HL-60 (cell line): ENCODE results near the gene TMEM53.

Source experiments
- DNase-seq, 2 experiments: peaks; one replicate each; pipeline ENCODE4 v3.0.0-alpha.2; 2010 to 2020; ENCODE audit warnings: low read depth in 1 of 2, low spot score in 1 of 2
- H3K27ac ChIP-seq: fragments of 250-450 bp; sonication (Bioruptor Pico); replicated peaks from 2 replicates; pipeline ENCODE4 v1.5.1; 2020; ENCODE audit warnings: mild to moderate bottlenecking, moderate library complexity
- H3K27me3 ChIP-seq: fragments of 250-450 bp; sonication (Bioruptor Pico); 2 replicates; pipeline ENCODE4 v1.5.1; 2021; ENCODE audit warnings: mild to moderate bottlenecking, moderate library complexity; ENCODE audit not compliant: insufficient read depth, poor library complexity, severe bottlenecking
- H3K4me3 ChIP-seq: replicated peaks from 2 replicates; pipeline ENCODE4 v1.5.1; 2011; ENCODE audit warnings: mild to moderate bottlenecking, control low read depth, low read length; ENCODE audit not compliant: insufficient read depth
- CTCF ChIP-seq: IDR thresholded peaks from one replicate; pipeline ENCODE4 v1.5.1; 2011; ENCODE audit warnings: low read length, control low read depth, inconsistent platforms; ENCODE audit not compliant: insufficient read depth
- GABPA ChIP-seq: IDR thresholded peaks from 2 replicates; pipeline ENCODE4 v1.6.1; 2012; ENCODE audit warnings: low read depth
- POLR2AphosphoS5 ChIP-seq: IDR thresholded peaks from 2 replicates; pipeline ENCODE4 v1.6.1; 2012; ENCODE audit warnings: low read depth
- REST ChIP-seq: IDR thresholded peaks from 2 replicates; pipeline ENCODE4 v1.6.1; 2012; ENCODE audit warnings: low read depth; ENCODE audit not compliant: insufficient replicate concordance
- SPI1 ChIP-seq: IDR thresholded peaks from 2 replicates; pipeline ENCODE4 v1.6.1; 2012; ENCODE audit warnings: low read depth, mild to moderate bottlenecking, borderline replicate concordance

Gene TMEM53

GRCh38 chr1:44604157-44604955 is 69.9 kb downstream of the TMEM53 start:
- H3K4me3 ChIP-seq = no peak overlapping the region
- H3K27me3 ChIP-seq = no peaks in the 10 kb centered on the region
- TF ChIP-seq GABPA = no peak
- no peak for TF ChIP-seq CTCF
- no peak for TF ChIP-seq REST
- TF ChIP-seq POLR2AphosphoS5 = no peak
- no peak for TF ChIP-seq SPI1
- H3K27ac ChIP-seq = no peak overlapping the region
- no peak for DNase-seq

DNA sequence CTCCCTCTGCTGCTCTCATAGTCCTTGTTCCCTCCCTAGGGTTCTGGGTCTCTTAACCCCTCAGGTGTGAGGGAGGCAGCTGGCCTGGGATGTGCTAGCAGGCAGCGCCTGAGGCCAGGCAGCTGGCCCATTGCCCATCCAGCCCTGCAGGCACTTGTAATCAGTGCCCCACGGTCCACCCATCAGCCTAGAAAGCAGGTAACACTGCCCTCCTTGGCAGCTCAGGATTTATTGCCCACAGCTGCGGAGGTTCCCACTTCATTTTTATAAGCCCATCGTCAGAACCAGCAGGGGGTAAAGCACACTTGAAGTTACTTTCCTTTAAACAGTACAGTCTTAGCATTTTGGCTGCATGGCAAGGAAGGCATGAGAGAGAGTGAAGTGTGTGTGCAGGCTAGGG is 70.6 kb downstream of the TMEM53 start:
- DNase-seq = no peak

More for the DNA sequence above, 70.6 kb downstream of the TMEM53 start:
- Histone ChIP-seq H3K27ac (no peak overlapping the region), H3K4me3 (no peak overlapping the region), H3K27me3 (no peaks in the 10 kb centered on the region)
- no peak for TF ChIP-seq REST
- TF ChIP-seq SPI1 = no peak
- no peak for TF ChIP-seq POLR2AphosphoS5
- no peak for TF ChIP-seq GABPA
- no peak for TF ChIP-seq CTCF
